GM12878 (cell line): Measurements from ENCODE around the gene NCKAP5. TPM values are rescaled to one million over a fixed set of nuclear protein-coding genes. Genes with fewer than 3 reads are reported as not detected.

Source experiments
- ATAC-seq: fragments of 200-7000 bp; cut with Tn5 transposase; 3 replicates; pipeline ENCODE4 v1.9.1; 2020; ENCODE audit warnings: mild to moderate bottlenecking, moderate library complexity
- BruUV-seq: library from RNA; stranded (reverse); fragments of 400-500 nt; replicated peaks from 2 replicates; lab custom pipeline; 2021; lab: Mats Ljungman, UMichigan
- CTCF ChIA-PET: fragments of 300-600 bp; sonication (Branson Sonifier 250); formaldehyde crosslinking; extraction: SDS; loops from one replicate; lab custom pipeline; 2021; ENCODE audit warnings: inconsistent platforms; lab: Yijun Ruan, JAX
- POLR2A ChIA-PET: fragments of 350-600 bp; formaldehyde crosslinking; extraction: SDS; loops from one replicate; lab custom pipeline; 2021; ENCODE audit warnings: inconsistent platforms; lab: Charles Lee
- RAD21 ChIA-PET: fragments of 300-600 bp; sonication (Branson Sonifier 250); formaldehyde crosslinking; loops from one replicate; lab custom pipeline; 2023; ENCODE audit warnings: antibody characterized with exemption; ENCODE audit not compliant: unreplicated experiment; lab: Charles Lee
- SMC1A ChIA-PET: fragments of 300-600 bp; sonication (Branson Sonifier 250); formaldehyde crosslinking; loops from one replicate; lab custom pipeline; 2023; ENCODE audit not compliant: unreplicated experiment, uncharacterized antibody; lab: Charles Lee
- DNase-seq: peaks from one replicate; pipeline ENCODE4 v3.0.0-alpha.2; 2011; ENCODE audit warnings: low read depth, low spot score
- FAIRE-seq: peaks from 3 replicates; lab custom pipeline; 2011; peaks lifted over from hg19 to GRCh38; lab: Jason Lieb, UNC
- H2AFZ ChIP-seq: 2 replicates; pipeline ENCODE4 v1.6.0; 2011; ENCODE audit warnings: low read depth, low read length, control low read depth; ENCODE audit not compliant: control insufficient read depth
- H3K27ac ChIP-seq: 2 replicates; pipeline ENCODE4 v1.5.1; 2011; ENCODE audit warnings: control low read depth; ENCODE audit not compliant: control insufficient read depth, insufficient read depth
- H3K27me3 ChIP-seq, 2 experiments: replicated peaks in 1 of 2; 2 replicates each; pipeline versions ENCODE4 v1.6.0 to v1.6.1; 2011; ENCODE audit warnings: low read length in 1 of 2; ENCODE audit not compliant: control insufficient read depth in 2 of 2, insufficient read depth in 2 of 2
- H3K36me3 ChIP-seq, 2 experiments: 2 replicates each; pipeline ENCODE4 v1.5.1; 2011; ENCODE audit warnings: low read length in 1 of 2; ENCODE audit not compliant: control insufficient read depth in 2 of 2, insufficient read depth in 2 of 2
- H3K4me1 ChIP-seq: 2 replicates; pipeline ENCODE4 v1.6.1; 2011; ENCODE audit warnings: mild to moderate bottlenecking, low read length, moderate library complexity, mixed read lengths; ENCODE audit not compliant: control insufficient read depth, insufficient read depth
- H3K4me2 ChIP-seq: 2 replicates; pipeline ENCODE4 v1.6.0; 2011; ENCODE audit warnings: control low read depth; ENCODE audit not compliant: control insufficient read depth, insufficient read depth
- H3K4me3 ChIP-seq: fragments of 200-600 bp; sonication (generic); 2 replicates; pipeline ENCODE4 v1.5.1; 2016
- H3K79me2 ChIP-seq: 2 replicates; pipeline ENCODE4 v1.6.0; 2011; ENCODE audit warnings: low read length; ENCODE audit not compliant: control insufficient read depth, insufficient read depth
- H3K9ac ChIP-seq: 2 replicates; pipeline ENCODE4 v1.8.0; 2011; ENCODE audit warnings: low read length, control low read depth, mixed read lengths; ENCODE audit not compliant: control insufficient read depth, insufficient read depth
- H3K9me3 ChIP-seq: replicated peaks from 3 replicates; pipeline ENCODE4 v1.5.1; 2011; ENCODE audit warnings: mild to moderate bottlenecking, low read length; ENCODE audit not compliant: control insufficient read depth, insufficient read depth
- H4K20me1 ChIP-seq: 2 replicates; pipeline ENCODE4 v1.6.0; 2011; ENCODE audit not compliant: control insufficient read depth, insufficient read depth
- ASH2L ChIP-seq: fragments of 300-600, 200-600 bp; sonication (generic); IDR thresholded peaks from 2 replicates; pipeline ENCODE4 v1.6.1; 2017; ENCODE audit warnings: low read depth, mild to moderate bottlenecking, borderline replicate concordance
- BMI1 ChIP-seq: fragments of 450-650 bp; IDR thresholded peaks from 2 replicates; pipeline ENCODE4 v1.6.1; 2016; ENCODE audit warnings: mild to moderate bottlenecking, moderate library complexity, borderline replicate concordance
- CUX1 ChIP-seq: IDR thresholded peaks from 2 replicates; pipeline ENCODE4 v1.6.1; 2012; ENCODE audit warnings: improper control_type of control experiment, low read depth, low read length; ENCODE audit not compliant: insufficient replicate concordance
- HDAC2 ChIP-seq: fragments of 200-600 bp; sonication (generic); IDR thresholded peaks from 2 replicates; pipeline ENCODE4 v1.6.1; 2017
- HDGF ChIP-seq: fragments of 450-650 bp; IDR thresholded peaks from 2 replicates; pipeline ENCODE4 v1.6.1; 2016; ENCODE audit warnings: antibody characterized with exemption
- KDM1A ChIP-seq: fragments of 200-600 bp; sonication (generic); IDR thresholded peaks from 2 replicates; pipeline ENCODE4 v1.6.1; 2016; ENCODE audit warnings: borderline replicate concordance
- MTA3 ChIP-seq: IDR thresholded peaks from 2 replicates; pipeline ENCODE4 v1.6.1; 2012; ENCODE audit warnings: low read length, inconsistent platforms, borderline replicate concordance
- NBN ChIP-seq: fragments of 450-650 bp; IDR thresholded peaks from 2 replicates; pipeline ENCODE4 v1.6.1; 2016
- PAX8 ChIP-seq: fragments of 450-650 bp; IDR thresholded peaks from 2 replicates; pipeline ENCODE4 v1.6.1; 2017; ENCODE audit warnings: mild to moderate bottlenecking, moderate library complexity
- RAD51 ChIP-seq: fragments of 450-650 bp; IDR thresholded peaks from 2 replicates; pipeline ENCODE4 v1.6.1; 2016; ENCODE audit warnings: moderate library complexity, mild to moderate bottlenecking, inconsistent platforms
- SREBF2 ChIP-seq: IDR thresholded peaks from 2 replicates; pipeline ENCODE4 v1.6.1; 2012; ENCODE audit warnings: mild to moderate bottlenecking, low read length
- ZNF592 ChIP-seq: fragments of 450-650 bp; IDR thresholded peaks from 2 replicates; pipeline ENCODE4 v1.6.1; 2017; ENCODE audit warnings: mild to moderate bottlenecking, moderate library complexity
- WGBS: methylation state at CpG from one replicate; pipeline ENCODE4 v1.1.6; 2016; ENCODE audit warnings: low lambda C conversion rate; ENCODE audit not compliant: insufficient replicate concordance, insufficient coverage; ENCODE audit errors: missing lambda C conversion rate; 5-methylcytosine and 5-hydroxymethylcytosine counted together
- in situ Hi-C: fragments of 300-500 bp; cut with MboI; formaldehyde crosslinking; loops from 9 replicates; pipeline ENCODE4 v1.14.3; 2018; ENCODE audit warnings: mixed read lengths
- intact Hi-C: fragments of 100-400 bp; cut with micrococcal nuclease; formaldehyde crosslinking; loops from one replicate; pipeline ENCODE4 v1.14.2; 2022; ENCODE audit not compliant: unreplicated experiment
- polyA plus RNA-seq, 11 experiments: library from polyadenylated mRNA; depleted of rRNA in 4 of 11; unstranded in 6 of 11; stranded (reverse) in 5 of 11; fragments of >200 nt; fragmentation: Nextera tagmentation in 4 of 11; fragmentation: Illumina TruSeq in 1 of 11; extraction: Ambion mirVana in 4 of 11; extraction: Trizol in 1 of 11; gene quantifications; 1 replicate in 1 of 11; 2 replicates in 10 of 11; pipeline versions ENCODE4 v1.2.1 to v1.2.3, GENCODE V29; 2011 to 2016; ENCODE audit warnings: inconsistent platforms in 2 of 11, missing spikeins in 2 of 11, low read depth in 1 of 11
- total RNA-seq, 4 experiments: library from RNA; depleted of rRNA in 3 of 4; stranded (reverse); fragments of >200 nt in 3 of 4; fragmentation: Illumina TruSeq in 1 of 4; extraction: Trizol in 1 of 4; gene quantifications; 2 replicates each; pipeline versions ENCODE4 v1.2.1 to v1.2.3, GENCODE V29; 2013 to 2021

NCKAP5 gene
- total and polyA plus RNA-seq, 10 of the 15 experiments (the other 5 are each of a cell fraction or from before 2014, with no cell fraction given), result 0.06 to 0.44 (median 0.16) TPM

GRCh38 chr2:133377021-133377481 is 191.2 kb downstream of the NCKAP5 start (continued):
- TF ChIP-seq MTA3, result no peak
- TF ChIP-seq BMI1, result no peak
- no peak for TF ChIP-seq PAX8
- TF ChIP-seq NBN, result no peak
- TF ChIP-seq SREBF2, result no peak
- no peak for TF ChIP-seq HDAC2
- no peak for TF ChIP-seq RAD51
- TF ChIP-seq ASH2L, result no peak
- no peak for TF ChIP-seq HDGF
- no peak for TF ChIP-seq CUX1

GRCh38 chr2:133374781-133375180 is 193.5 kb downstream of the NCKAP5 start:
- H3K9me3 ChIP-seq, result no peaks in the 10 kb centered on the region
- DNase-seq (no peak), ATAC-seq (no peak), FAIRE-seq (no peak)
- RAD21 ChIA-PET, result no interaction called here
- H3K4me2 ChIP-seq, result no peak overlapping the region
- H3K27me3 ChIP-seq, result no peaks in the 10 kb centered on the region
- no peaks in the 10 kb centered on the region for H3K79me2 ChIP-seq
- 20% methylated on average over 5 of the region's 5 CpGs for whole genome bisulfite sequencing
- SMC1A ChIA-PET, result interaction anchor here (1.2 kb wide), 1 partner anchor 18 kb away, joined by 3 read pairs; no protein-coding TSS in a partner anchor
- no peak overlapping the region for H3K4me3 ChIP-seq
- no peaks in the 10 kb centered on the region for H3K4me1 ChIP-seq
- intact Hi-C loops, result no loop called here
- no TSS peak for BruUV-seq
- CTCF ChIA-PET, result no interaction called here
- no peak overlapping the region for H3K9ac ChIP-seq
- POLR2A ChIA-PET, result no interaction called here
- H3K27ac ChIP-seq, result no peak overlapping the region
- H2AFZ ChIP-seq, result no peak overlapping the region
- H3K36me3 ChIP-seq, result no peaks in the 10 kb centered on the region
- H4K20me1 ChIP-seq, result no peaks in the 10 kb centered on the region
- in situ Hi-C loops, result no loop called here
- TF ChIP-seq ZNF592, result no peak
- no peak for TF ChIP-seq KDM1A
